ENCODE data around the gene STUM.

Gene STUM

GRCh38 chr1:226640321-226641136 is 92.0 kb downstream of the STUM start:
- no peak for DNase-seq (ENCODE audit: low spot score)

- DNase-seq (ENCODE audit: low spot score) = no peak
Observed at GRCh38 chr1:226641671-226642231, 93.2 kb downstream of the STUM start.

- no peak for DNase-seq (ENCODE audit: low spot score)
Observed at GRCh38 chr1:226642421-226642820, 93.9 kb downstream of the STUM start.

GRCh38 chr1:226643177-226643576 is 94.6 kb downstream of the STUM start:
- peak; percentile 63 for DNase-seq (ENCODE audit: low spot score)

- DNase-seq (ENCODE audit: low spot score) = no peak
Observed at GRCh38 chr1:226643611-226644540, 95.3 kb downstream of the STUM start.

GRCh38 chr1:226644541-226645176 is 96.1 kb downstream of the STUM start:
- no peak for DNase-seq (ENCODE audit: low spot score)

- no peak for DNase-seq (ENCODE audit: low spot score)
Observed at GRCh38 chr1:226645279-226645976, 96.9 kb downstream of the STUM start.

- DNase-seq (ENCODE audit: low spot score) = no peak
Observed at GRCh38 chr1:226646026-226646869, 97.7 kb downstream of the STUM start.

GRCh38 chr1:226646870-226647449 is 98.4 kb downstream of the STUM start:
- no peak for DNase-seq (ENCODE audit: low spot score)

GRCh38 chr1:226647719-226648118 is 99.2 kb downstream of the STUM start:
- no peak for DNase-seq (ENCODE audit: low spot score)

GRCh38 chr1:226648421-226648820 is 99.9 kb downstream of the STUM start:
- DNase-seq (ENCODE audit: low spot score) = no peak

GRCh38 chr1:226649244-226649643 is 100.7 kb downstream of the STUM start:
- DNase-seq (ENCODE audit: low spot score) = no peak

GRCh38 chr1:226649780-226650179 is 101.2 kb downstream of the STUM start:
- no peak for DNase-seq (ENCODE audit: low spot score)

GRCh38 chr1:226650236-226650841 is 101.8 kb downstream of the STUM start:
- no peak for DNase-seq (ENCODE audit: low spot score)

- no peak for DNase-seq (ENCODE audit: low spot score)
Observed at GRCh38 chr1:226651041-226651731, 102.6 kb downstream of the STUM start.

GRCh38 chr1:226651732-226652105 is 103.2 kb downstream of the STUM start:
- no peak for DNase-seq (ENCODE audit: low spot score)

- no peak for DNase-seq (ENCODE audit: low spot score)
Observed at GRCh38 chr1:226652613-226653012, 104.0 kb downstream of the STUM start.

- peak; percentile 65 for DNase-seq (ENCODE audit: low spot score)
Observed at GRCh38 chr1:226653311-226653921, 104.9 kb downstream of the STUM start.
